Upper lobe of left lung (tissue), 4 donors: ENCODE measurements around the gene ATXN8OS.

Experiments used
- EP300 ChIP-seq, 4 donors: sonication (generic); formaldehyde crosslinking; IDR thresholded peaks; one replicate each; pipeline ENCODE4 v1.5.1; 2017; ENCODE audit warnings: antibody characterized with exemption in 4 of 4, control low read depth in 2 of 4
- POLR2A ChIP-seq, 4 donors: fragments of 450-650 bp; IDR thresholded peaks; one replicate each; pipeline ENCODE4 v1.5.1; 2016 to 2017; ENCODE audit warnings: antibody characterized with exemption in 4 of 4, mild to moderate bottlenecking in 2 of 4
- POLR2AphosphoS5 ChIP-seq, 2 donors: sonication (generic); formaldehyde crosslinking; IDR thresholded peaks; one replicate each; pipeline ENCODE4 v1.5.1; 2017; ENCODE audit warnings: antibody characterized with exemption in 2 of 2
- TF ChIP-seq, protein P1 (sequence below), 6 experiments: fragments of 450-650 bp in 4 of 6; fragments of 200-600 bp in 2 of 6; sonication (generic) in 2 of 6; IDR thresholded peaks; one replicate each; pipeline ENCODE4 v1.5.1; 2016 to 2019; ENCODE audit warnings: antibody characterized with exemption in 6 of 6

DNA sequence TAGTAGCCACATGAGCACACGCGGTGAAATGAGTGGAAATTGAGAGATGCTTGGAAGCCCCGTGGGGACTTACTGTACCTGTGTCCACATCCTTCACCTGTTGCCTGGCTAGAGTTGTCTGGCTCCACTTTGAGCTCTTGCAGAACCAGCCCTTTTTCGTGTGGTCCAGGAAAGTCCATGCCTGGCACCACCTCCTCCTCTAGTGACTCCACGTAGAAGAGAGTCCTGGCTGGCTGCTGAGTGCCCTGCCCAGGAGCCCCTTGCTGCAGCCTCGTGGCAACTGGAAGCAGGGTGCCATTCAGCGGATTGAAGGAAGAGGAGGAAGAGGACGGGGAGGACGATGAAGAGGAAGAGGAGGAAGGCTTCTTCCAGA lies 515 bp upstream of the ATXN8OS start:
- TF ChIP-seq EP300 (IDR thresholded peaks at IDR 0.05) (no peak), POLR2A (IDR thresholded peaks at IDR 0.05) (no peak), POLR2AphosphoS5 (IDR thresholded peaks at IDR 0.05) (no peak)
- TF ChIP-seq, protein P1, sequence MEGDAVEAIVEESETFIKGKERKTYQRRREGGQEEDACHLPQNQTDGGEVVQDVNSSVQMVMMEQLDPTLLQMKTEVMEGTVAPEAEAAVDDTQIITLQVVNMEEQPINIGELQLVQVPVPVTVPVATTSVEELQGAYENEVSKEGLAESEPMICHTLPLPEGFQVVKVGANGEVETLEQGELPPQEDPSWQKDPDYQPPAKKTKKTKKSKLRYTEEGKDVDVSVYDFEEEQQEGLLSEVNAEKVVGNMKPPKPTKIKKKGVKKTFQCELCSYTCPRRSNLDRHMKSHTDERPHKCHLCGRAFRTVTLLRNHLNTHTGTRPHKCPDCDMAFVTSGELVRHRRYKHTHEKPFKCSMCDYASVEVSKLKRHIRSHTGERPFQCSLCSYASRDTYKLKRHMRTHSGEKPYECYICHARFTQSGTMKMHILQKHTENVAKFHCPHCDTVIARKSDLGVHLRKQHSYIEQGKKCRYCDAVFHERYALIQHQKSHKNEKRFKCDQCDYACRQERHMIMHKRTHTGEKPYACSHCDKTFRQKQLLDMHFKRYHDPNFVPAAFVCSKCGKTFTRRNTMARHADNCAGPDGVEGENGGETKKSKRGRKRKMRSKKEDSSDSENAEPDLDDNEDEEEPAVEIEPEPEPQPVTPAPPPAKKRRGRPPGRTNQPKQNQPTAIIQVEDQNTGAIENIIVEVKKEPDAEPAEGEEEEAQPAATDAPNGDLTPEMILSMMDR (IDR thresholded peaks at IDR 0.05), result no peak
